Forelimb muscle (tissue), 1 donor: ENCODE measurements around the gene MIOX. TPM values are rescaled to one million over a fixed set of nuclear protein-coding genes. Genes with fewer than 3 reads are reported as not detected.

Source experiments
- DNase-seq: peaks from one replicate; pipeline ENCODE4 v3.0.0-alpha.2; 2013; ENCODE audit warnings: low read depth
- polyA plus RNA-seq: library from polyadenylated mRNA; unstranded; fragments of 120-200 nt; gene quantifications from one replicate; pipeline ENCODE4 v1.2.1, GENCODE V29; 2013; ENCODE audit not compliant: insufficient read length

Gene MIOX
- 0.15 TPM for polyA plus RNA-seq

DNA sequence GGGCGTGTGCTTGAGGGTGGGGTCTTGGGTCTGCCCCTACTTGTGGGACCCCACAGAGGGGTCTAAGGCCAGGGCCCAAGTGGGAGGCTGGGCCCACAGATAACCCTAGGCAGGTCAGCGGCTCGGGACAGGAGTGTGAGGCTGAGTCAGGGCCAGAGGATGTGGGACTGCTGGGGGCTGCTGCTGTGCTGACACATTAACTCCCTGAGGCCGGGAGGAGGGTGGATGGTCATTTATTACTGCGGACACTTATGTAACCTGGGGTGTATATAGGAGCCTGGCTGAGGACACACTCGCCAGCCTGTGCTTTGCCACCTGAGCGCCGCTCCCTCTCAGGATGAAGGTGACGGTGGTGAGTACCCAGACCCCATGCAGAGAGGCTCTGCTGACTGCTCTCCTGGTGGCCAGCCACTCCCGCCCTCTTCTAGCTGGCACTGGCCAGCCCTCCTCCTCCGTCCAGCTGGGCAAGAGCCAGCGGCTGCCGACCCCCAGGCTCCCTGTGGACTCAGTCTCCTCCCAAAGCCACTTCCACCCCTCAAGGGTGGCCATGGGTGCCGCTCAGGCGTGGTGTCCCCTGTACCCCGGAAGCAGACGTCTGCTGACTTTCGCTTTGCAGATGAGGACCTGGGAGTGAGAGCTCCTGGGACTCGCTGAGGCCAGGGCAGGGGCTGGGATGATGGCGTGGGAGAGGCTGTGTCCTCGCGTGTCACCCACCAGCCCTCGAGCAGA lies at the start of gene MIOX:
Gene MIOX, plus strand, starts transcription at position 299 of the 729 bp plus-strand sequence. Its CDS starts 39 bp downstream, at position 338.
- DNase-seq, result no peak

DNA sequence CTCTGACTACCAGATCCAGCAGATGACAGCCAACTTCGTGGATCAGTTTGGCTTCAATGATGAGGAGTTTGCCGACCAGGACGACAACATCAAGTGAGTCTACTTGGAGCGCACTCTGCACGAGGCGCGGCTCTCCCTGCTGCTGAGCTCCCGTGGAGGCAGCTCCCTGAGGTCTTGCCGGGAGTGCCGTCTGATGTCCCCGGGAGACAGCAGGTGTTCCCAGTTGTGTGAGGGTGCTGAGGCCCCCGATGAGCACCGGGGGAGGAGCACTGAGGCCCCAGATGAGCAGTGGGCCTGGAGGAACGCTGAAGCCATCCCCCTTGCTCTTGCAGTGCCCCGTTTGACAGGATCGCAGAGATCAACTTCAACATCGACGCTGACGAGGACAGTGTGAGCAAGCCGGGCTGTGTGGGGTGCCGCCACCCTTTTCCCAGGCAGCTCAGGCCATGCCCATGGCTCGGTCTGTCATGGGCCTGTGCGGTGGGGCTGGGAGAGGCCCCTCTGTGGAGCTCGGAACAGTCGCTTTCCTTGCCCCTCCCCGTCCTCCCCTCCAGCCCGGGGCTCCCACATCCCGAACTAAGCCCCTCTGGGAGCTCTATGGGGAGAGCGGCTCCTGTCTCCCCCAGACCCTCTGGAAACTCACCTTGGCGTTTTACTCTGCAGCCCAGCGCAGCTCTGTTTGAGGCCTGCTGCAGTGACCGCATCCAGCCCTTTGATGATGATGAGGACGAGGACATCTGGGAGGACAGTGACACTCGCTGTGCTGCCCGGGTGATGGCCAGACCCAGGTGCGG lies 49.0 kb upstream of the MIOX start:
- DNase-seq, result no peak

DNA sequence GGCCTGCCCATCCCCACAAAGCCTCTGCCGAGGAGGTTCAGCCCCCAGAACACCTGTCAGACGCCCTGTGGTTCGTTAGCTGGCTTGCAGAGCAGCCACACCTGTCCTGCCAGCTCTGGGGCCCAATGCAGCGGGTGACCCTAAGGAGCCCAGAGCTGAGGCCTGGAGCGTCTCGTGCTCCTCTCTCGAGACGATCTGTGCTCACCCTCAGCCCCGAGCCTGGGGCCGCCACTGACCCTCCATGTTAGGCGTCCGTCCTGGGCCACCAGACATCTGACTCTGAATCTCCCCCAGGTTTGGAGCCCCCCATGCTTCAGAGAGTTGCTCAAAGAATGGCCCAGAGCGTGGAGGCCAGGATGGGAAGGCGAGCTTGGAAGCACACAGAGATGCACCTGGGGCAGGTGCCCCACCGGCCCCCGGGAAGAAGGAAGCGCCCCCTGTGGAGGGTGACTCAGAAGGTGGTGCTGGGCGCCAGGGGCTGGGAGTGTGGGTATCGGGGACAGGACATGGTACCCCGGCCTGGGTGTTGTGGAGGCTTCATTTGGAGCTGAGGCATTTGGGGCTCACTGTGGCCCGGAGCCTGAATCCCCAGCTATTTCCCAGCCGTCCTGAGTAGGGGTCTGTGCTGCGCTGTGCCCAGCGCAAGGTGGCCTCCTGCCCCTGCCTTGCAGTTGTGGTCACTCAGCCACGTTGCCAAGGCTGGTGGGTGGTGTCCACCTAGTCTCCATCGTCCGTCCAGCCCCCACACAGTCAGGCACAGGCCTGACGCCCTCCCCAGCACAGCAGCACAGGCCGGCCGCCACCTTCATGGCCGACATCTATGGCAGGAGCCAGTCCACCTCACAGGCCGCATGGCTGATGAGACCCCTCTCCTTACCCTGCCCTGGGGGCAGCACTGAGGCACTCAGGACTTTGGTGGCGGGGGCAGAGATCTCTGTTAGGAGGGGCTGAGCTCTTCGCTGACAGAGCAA lies 48.1 kb upstream of the MIOX start:
- no peak for DNase-seq

DNA sequence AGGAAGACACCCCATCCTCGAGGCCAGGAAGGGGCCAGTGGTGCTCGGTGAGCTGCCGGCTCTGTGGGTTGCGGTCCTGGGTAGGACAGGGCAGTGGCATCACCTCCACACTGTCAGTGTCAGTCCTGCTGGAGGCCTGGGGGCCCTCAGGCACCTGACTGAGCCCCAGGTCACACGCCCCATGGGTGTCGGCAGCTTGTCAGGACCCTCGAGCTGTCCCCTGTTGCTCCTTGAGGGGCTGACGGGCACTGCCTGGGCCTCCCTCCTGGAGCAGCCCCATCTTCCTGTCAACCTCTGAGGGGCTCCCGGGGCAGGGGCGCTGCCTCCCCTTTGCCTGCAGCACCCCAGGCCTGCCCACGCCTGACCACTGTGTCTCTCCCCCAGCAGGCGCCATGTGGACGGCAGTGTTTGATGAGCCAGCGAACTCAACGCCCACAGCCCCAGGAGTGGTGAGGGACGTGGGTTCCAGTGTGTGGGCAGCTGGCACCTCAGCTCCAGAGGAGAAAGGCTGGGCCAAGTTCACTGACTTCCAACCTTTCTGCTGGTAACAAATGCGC lies 47.3 kb upstream of the MIOX start:
- no peak for DNase-seq

DNA sequence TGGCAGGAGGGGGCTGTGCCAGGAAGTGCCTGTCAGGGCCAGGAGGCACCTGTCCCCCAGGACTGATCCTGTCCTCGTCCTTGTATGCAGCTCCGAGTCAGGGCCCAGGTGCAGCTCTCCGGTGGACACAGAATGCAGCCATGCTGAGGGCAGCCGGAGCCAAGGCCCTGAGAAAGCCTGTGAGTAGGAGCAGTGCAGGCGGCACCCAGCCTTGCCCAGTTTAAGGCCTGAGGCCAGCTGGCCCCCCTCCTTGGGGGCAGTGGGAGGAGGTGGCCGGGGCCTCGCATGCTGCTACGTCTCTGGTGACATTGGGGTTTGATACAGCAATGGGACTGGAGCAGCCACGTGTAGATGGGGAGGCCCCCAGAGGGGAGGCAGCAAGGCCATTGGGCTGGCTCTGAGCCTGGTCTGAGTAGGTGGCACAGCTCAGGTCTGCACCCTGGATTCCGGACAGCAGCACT lies 46.8 kb upstream of the MIOX start:
- DNase-seq, result no peak

DNA sequence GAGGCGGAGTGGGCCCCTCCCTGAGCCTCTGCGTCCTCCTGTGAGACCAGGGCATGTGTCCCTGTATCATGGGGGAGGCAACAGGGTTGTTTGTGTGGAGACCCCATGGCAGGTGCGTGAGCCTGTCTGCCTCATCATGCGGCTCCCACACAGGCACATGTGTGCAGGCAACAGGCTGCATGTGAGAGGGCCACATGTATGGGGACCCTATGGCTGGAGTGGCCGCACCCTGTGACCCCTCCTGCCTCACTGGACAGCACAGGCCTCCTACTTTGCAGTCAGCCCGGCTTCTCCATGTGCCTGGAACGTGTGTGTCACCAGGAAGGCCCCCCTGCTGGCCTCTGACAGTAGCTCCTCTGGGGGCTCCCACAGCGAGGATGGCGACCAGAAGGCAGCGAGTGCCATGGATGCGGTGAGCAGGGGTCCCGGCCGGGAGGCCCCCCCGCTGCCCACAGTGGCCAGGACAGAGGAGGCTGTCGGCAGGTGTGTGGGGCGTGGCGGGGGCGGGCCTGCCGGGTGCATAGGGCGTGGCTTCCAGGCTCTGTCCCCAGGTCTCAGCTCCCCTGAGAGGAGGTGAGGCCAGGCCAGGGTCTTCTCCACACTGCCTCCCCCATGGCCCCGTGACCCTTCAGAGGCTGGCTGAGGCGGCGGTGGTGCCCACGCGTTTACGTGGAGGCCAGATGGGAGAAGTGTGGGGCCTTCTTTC lies 46.0 kb upstream of the MIOX start:
- DNase-seq, result no peak

DNA sequence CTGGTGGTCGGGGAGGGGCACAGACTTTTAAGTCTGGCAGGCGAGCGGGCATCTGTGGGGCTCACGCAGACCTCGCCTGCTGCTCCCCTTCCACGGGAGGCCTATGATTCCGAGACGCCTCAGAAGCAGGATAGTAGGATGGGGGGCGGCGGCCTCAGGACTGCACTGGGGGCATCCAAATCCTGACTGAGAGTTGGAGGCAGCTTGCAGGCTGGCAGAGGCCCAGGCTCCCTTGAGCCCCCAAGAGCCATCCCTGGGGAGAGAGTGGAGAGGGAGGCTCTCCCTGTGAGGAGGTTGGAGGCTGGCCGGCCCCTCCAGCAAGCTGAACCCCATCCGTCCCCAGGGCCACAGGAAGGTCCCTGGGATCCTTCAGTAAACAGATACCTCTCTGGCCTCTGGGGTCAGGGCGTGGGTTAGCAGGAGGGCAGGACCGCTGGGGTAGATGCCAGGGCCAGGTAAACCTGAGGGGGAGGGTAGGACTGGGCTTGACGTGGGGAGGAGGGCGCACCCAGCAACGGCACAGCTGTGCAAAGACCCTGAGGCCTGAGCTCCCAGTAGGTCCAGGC lies 45.1 kb upstream of the MIOX start:
- DNase-seq, result no peak

DNA sequence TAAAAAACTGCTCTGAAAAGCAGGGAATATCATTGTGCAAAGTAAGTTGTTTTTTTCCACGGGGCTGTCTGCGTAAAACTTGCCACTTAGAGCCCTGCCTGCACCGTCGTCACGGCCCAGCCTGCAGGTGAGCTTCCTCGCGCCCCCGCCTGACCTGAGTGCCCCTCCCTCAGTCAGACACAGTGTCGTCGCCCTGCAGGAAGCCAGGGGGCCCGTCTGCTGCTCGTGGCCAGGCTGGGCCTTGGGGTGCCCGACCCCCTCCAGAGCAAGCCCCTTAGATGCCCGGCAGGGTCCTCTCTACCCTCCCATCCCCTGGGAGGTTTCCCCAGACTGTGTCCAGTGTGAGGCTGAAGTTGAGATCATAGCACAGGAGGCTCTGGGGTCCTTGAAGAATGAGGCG lies 43.5 kb upstream of the MIOX start:
- no peak for DNase-seq

DNA sequence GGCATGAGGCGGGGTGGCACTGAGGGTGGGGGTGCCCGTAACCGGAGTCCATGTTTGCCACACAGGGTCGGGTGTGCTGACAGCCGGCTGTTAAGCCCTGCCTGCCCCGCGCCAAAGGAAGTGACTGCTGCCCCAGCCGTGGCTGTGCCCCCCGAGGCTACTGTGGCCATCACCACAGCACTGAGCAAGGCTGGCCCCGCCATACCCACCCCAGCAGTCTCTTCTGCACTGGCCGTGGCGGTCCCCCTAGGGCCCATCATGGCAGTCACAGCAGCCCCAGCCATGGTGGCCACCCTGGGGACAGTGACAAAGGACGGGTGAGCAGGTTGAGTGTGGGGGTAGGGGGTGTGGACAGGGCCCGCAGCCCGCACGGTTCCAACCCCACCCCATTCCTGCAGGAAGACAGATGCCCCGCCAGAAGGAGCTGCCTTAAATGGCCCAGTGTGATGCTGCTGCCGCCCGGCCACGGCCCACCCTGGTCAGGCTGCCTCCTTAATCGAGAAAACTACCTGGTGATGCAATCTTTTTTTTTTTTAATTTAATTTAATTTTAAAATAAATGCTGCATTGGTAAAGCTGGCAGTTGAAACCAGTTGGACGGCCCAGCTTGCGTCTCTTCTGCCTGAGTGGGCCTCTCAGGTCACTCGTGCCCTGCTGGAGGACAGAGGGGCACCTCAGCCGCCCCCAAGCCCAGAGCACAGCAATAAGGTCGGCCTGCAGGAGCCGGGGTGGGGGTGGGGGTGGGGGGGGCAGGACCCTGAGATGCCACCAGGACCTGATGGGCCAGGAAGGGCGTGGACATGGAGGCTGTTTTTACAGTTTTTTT lies 42.6 kb upstream of the MIOX start:
- no peak for DNase-seq

DNA sequence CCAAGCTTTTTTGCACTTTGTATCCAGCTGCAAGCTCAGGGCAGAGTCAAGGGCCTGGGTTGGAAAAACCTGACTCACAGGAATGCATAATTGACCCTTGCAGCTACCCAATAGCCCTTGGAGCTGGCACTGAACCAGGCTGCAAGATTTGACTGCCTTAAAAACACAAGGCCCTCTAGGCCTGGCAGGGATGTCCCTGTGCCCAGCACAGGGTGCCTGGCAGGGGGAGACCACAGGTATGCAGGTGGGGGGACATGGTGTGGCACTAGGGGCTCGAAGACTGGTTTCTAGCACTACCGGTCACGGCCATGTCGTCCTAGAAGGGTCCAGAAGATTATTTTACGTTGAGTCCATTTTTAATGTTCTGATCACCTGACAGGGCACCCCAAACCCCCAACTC lies 42.0 kb upstream of the MIOX start:
- DNase-seq, result no peak

DNA sequence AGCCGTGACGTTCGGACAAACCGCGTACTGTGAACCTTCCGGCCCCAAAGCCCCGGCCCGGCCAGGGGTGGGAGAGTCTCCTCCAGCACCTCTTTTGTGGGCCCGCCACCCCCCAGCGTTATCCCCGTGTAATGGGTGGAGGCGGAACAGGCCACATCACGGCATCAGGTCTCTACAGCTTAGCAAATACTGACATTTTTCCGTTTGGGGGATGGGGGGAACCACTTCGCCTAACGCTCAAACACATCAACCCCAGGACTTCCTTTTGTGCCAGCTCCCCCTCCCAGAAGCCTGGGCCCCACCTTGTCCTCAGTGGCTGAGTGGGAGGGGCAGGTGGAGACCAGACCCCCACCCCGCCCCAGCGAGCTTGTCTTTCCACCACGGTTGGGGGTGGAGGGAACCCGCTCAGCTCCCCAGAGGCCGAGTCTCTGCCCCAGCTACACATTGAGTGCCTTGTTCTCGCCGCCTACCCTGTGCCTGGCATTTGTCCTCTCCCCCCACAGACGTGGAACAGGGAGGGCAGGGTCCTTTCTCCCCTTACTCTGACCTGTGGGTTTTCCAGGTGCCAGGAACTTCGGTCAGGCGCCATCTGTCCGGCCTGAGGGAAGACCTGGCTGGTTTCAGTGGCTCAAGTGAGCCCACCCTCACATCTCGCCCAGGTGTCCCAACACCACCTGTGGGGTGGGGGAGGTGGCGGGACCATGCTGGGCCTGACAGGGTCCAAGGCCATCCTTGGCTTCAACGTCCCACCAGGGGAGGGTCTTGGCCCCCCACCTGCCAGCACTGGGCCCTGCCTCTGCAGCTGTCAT lies 41.4 kb upstream of the MIOX start:
- DNase-seq, result no peak

DNA sequence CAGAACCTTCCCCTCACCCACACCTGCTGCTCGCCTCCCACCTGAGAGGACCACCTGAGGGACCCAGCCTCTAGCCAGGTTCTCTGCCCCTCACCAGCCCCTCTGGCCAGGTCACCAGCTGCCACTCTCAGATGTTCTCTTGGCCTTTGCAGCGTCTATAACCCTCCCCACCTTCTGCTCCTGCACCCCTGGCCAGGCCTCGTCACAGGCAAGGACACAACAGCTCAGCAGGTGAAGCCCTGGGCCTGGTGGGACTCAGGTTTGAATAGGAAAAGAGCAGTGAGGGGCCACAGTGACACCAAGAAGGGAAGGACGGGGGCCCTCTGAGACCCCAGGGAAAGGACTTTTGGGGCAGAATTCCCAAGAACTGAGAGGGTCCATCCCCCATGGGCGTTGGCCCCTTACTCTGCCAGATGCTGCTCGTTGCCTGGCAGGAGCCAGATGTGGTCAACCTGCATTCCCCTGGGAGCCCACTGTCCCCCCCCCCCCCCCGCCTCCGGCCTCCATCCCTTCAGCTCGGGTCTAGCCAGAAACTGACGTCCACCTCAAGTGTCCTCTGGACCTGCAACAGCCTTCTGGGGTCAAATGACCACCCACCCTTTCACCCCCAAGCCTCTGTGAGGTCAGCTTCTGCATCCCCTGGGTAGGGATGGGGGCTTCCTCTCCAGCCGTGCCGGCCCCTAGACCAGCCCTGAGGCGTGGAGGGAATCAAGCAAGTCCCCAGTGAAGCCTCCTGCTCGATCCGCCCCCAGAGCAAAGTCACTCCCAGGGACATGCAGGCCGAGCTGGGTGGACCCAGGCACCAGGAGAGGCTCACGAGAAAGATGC lies 40.6 kb upstream of the MIOX start:
- DNase-seq, result no peak

DNA sequence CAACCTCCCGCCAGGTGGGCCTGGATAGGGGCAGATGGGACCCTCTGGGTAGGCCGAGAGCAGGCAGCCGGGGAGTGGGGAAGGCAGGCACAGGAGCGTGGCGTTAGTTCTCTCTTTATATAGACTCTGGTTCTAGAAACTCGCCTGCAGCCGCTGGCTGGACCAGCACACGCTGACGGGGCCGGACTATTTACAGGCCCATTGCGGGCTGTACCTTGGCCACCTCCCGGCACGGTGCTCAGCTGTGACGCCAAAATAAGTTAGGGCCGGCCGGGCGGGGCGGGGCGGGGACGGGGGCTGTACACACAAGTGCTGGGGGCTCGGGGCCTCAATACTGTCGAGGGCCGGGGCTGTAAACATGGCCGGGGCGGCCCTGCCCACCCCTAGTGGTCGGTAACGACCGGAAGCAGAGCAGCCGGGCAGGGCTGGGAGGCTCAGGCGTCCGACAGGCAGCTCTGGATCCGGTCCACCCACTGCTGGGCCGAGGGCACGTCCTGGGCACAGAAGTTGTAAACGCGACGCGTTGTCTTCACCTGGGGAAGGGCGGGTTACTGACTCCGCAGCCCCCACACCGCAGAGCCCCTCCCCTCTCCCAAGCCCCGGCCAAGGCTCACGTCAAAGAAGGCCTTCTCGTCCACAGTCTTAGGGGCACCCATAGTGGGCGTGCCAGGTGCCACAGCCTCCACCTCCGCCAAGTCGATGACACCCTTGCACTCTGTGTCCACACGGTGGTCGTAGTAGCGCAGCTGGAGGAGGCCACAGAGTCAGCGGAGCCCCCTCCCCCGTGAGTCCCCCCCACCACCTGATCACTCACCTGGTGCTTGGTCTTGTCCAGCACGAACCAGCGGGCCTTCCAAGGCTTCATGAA lies 39.7 kb upstream of the MIOX start:
- DNase-seq, result no peak

DNA sequence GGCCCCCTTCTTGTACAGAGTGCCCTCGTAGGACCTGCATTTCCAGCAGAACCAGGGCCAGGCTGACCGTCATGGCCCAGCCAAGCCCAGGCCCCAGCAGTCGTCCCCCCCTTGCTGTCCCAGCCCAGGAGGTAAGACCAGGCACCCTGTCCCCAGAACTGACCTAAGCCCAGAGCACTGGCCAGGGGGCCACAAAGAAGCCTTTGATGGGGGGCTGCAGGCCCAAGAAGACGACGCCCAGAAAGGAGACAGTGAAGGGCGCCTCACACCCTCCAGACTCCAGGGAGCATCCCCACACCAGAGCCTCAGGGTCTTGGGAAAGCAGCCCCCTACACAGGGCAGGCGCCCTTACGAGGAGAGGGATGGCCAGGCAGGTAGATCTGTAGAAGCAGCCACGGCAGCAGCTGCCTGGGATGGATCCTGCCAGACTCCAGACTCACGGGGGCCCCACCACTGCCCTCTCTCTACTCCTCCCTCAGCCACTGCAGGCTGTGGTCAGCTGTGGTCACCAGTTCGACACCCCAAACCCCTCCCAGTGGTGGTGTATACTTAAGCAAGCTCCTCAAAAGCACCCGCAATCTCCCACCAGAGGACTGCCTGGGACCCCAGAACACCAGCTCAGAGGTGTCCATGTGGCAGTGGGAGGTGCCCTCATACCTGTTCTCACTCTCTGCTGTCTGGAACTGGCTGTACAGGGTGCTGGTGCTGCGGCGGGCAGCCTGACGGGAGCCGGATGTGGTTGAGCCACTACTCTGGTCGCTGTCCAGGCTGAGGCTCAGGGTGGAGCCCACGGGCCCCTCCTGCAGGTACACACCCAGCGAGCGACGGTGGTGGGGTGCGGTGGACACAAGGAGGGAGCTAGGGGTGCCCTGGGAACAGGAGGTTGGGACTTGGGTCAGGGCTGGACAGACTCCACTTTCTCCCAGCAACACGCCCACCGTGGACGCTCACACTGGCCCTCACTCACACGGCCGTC lies 38.8 kb upstream of the MIOX start:
- DNase-seq, result no peak

DNA sequence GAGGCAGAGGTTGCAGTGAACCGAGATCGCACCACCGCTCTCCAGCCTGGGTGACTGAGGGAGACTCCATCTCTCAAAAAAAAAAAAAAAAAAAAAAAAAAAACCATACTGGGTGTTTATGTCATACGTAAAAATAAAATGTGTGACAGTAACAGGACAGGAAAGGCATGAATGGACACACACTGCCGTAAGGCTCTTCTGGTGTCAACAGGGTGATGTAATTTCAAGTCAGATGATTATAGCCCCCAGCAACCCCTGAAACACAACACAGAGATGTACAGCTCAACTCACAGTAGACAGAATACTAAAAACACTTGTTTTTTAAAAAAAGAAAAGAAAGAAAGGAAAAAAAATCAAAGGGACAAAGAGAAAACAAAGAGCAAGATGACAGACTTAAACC lies 34.0 kb upstream of the MIOX start:
- DNase-seq, result no peak
